ENCODE data around the gene DCDC2.

GRCh38 chr6:24147511-24148153 lies 210.2 kb downstream of the DCDC2 start:
- no peak for TF ChIP-seq E2F5 (CRISPR knock-in tag; IDR thresholded peaks at IDR 0.05)
- no peak for TF ChIP-seq CTCF (IDR thresholded peaks at IDR 0.05)
- no peak for TF ChIP-seq CREB1 (CRISPR knock-in tag; IDR thresholded peaks at IDR 0.05)
- TF ChIP-seq ELF4 (CRISPR knock-in tag; IDR thresholded peaks at IDR 0.05; ENCODE audit: low read depth) = no peak
- TF ChIP-seq AFF4 (CRISPR knock-in tag; IDR thresholded peaks at IDR 0.05; ENCODE audit: borderline replicate concordance) = no peak
- TF ChIP-seq IRF2 (CRISPR knock-in tag; IDR thresholded peaks at IDR 0.05; ENCODE audit: borderline replicate concordance, low read depth) = no peak
- no peak for TF ChIP-seq ZNF138 (CRISPR knock-in tag; conservative IDR thresholded peaks at IDR 0.05)
- no peak for TF ChIP-seq SMAD4 (CRISPR knock-in tag; IDR thresholded peaks at IDR 0.05)
- no peak for TF ChIP-seq NFYB (CRISPR knock-in tag; conservative IDR thresholded peaks at IDR 0.05; ENCODE audit: low read depth)
- TF ChIP-seq ZNF317 (CRISPR knock-in tag; IDR thresholded peaks at IDR 0.05; ENCODE audit: borderline replicate concordance, low read depth) = no peak
